ENCODE measurements around the gene SGCD.

The SGCD gene

DNA sequence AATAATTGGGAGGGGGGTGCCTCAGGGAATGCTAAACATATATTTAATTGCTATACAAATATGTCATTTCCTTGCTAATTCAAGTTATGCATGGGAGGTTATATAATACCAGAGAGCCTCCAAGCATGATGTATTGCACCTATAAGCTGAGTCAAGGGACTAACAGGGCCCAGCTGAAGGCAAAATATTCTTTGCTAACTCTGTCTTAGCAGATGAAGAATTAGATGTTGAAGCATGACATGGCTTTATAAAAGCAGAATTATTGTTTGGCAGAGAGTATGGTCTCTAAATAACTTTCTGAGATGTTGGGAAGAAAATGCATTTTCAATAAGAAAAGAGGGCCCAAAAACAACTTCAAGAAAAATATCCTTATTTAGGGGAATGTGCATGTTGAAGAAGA, 60.4 kb downstream of the SGCD start:
- no peak overlapping the region for H3K4me3 ChIP-seq (ENCODE audit: low read depth, low read length)
- DNase-seq (ENCODE audit: low read depth), result no peak
- TF ChIP-seq, protein P1, sequence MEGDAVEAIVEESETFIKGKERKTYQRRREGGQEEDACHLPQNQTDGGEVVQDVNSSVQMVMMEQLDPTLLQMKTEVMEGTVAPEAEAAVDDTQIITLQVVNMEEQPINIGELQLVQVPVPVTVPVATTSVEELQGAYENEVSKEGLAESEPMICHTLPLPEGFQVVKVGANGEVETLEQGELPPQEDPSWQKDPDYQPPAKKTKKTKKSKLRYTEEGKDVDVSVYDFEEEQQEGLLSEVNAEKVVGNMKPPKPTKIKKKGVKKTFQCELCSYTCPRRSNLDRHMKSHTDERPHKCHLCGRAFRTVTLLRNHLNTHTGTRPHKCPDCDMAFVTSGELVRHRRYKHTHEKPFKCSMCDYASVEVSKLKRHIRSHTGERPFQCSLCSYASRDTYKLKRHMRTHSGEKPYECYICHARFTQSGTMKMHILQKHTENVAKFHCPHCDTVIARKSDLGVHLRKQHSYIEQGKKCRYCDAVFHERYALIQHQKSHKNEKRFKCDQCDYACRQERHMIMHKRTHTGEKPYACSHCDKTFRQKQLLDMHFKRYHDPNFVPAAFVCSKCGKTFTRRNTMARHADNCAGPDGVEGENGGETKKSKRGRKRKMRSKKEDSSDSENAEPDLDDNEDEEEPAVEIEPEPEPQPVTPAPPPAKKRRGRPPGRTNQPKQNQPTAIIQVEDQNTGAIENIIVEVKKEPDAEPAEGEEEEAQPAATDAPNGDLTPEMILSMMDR (IDR thresholded peaks at IDR 0.05; ENCODE audit: control insufficient read depth, extremely low read depth, insufficient read depth), result no peak

DNA sequence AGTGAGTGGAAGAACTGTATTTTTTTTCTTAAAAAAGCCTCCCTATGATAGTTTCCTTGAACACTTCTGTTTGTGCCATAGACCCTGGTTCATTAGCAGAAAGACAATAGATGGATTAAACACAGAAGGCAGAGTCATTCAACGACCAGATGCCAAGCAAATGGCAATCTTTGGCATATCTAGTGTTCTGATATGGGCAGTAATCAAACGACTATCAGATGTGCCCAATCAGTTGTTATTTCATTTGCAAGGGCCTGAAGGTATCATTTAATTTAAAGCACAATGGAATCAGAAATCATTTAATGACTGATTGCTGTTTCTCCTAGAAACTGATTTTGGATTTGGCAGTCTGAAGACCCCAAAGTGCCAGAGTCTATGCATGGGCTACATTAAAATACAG, 61.3 kb downstream of the SGCD start:
- DNase-seq (ENCODE audit: low read depth), result no peak
- H3K4me3 ChIP-seq (ENCODE audit: low read depth, low read length), result no peak overlapping the region
- TF ChIP-seq, protein P1 (IDR thresholded peaks at IDR 0.05; ENCODE audit: control insufficient read depth, extremely low read depth, insufficient read depth), result no peak

DNA sequence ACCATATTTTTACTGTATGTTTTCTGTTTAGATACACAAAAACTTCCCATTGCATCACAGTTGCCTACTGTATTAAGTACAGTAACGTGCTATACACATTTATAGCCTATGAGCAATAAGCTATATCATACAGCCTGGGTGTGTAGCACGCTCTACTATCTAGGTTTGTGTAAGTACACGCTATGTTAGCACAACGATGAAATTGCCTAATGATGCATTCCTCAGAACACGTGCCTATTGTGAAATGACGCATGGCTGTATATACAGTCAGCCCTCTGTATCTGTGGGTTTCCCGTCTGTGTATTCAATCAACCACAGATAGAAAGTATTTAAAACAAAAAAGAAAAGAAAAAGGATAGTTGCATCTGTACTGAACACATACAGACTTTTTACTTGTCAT, 64.2 kb downstream of the SGCD start:
- H3K4me3 ChIP-seq (ENCODE audit: low read depth, low read length), result no peak overlapping the region
- TF ChIP-seq, protein P1 (IDR thresholded peaks at IDR 0.05; ENCODE audit: control insufficient read depth, extremely low read depth, insufficient read depth), result no peak
- no peak for DNase-seq (ENCODE audit: low read depth)

DNA sequence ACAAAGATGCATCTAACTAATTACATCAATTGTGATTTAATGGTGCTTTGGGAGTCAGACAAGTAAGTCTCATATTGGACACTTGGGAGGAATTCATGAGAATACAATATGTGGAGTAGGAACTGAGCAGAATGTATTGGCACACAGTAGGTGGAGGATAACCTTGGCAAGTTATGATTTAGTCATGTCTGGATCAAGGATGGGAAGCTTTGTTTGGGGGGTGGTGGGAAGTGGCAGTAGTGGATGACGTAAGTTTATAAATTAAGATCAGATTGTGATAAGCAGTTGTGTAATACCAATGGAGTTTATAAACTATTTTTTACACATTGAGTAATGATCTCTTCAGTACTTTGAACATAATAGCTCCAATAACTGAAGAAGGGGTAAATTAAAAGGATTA, 67.0 kb downstream of the SGCD start:
- TF ChIP-seq, protein P1 (IDR thresholded peaks at IDR 0.05; ENCODE audit: control insufficient read depth, extremely low read depth, insufficient read depth), result no peak
- H3K4me3 ChIP-seq (ENCODE audit: low read depth, low read length), result no peak overlapping the region
- no peak for DNase-seq (ENCODE audit: low read depth)

DNA sequence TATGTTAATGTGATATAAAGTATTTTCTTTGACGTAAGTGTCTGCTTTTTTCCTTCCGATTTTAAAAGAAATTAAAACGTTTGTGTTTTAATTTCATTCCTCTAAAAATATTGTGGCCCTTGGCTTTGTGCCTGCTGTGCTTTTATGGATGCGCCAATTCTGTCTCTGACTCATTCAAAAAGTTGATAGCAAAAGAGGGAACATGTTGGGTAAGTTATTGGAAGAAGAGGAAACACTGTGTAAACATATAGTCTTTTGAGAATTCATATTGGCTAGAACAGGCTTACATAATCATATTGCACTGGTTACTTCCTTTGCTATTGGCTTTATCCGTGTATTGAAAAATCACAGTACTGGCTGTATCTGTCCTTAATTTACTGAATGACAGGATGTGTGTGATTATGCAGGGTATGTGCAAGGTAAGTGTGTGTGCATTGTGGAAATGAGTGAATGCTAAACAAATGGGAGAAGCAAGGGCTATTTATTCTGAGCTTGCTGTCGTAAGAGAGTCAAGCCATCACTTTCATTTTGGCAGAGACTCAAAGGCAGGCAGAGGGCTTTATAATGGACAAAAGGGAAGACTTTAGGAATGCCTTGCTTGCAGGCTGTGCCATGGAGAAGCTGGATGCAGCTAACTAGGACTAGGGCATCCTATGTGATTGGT, 67.8 kb downstream of the SGCD start:
- DNase-seq (ENCODE audit: low read depth), result no peak
- H3K4me3 ChIP-seq (ENCODE audit: low read depth, low read length), result no peak overlapping the region
- TF ChIP-seq, protein P1 (IDR thresholded peaks at IDR 0.05; ENCODE audit: control insufficient read depth, extremely low read depth, insufficient read depth), result no peak

DNA sequence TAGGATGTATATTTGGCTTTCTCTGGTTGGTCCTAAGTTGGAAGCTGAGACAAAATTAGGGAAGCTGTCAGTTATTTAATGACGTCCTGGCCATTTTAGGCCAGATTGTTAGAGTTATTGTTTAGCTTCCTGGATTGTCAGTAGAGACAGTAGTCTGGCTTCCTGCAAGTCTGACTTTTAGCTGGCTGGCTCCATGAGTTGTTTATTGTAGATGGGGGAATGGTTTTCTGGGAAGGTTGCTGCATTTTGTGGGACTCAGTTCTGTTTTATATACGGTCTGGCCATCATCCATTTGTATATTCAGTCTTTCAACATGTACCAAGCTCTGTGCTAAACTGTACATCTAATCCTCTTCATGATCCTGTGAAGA, 68.3 kb downstream of the SGCD start:
- TF ChIP-seq, protein P1 (IDR thresholded peaks at IDR 0.05; ENCODE audit: control insufficient read depth, extremely low read depth, insufficient read depth), result no peak
- no peak overlapping the region for H3K4me3 ChIP-seq (ENCODE audit: low read depth, low read length)
- DNase-seq (ENCODE audit: low read depth), result no peak
